NCI-H446 treated with DMSO at 0.1 percent for 48 hours (cell line): Measurements from ENCODE around the gene RELCH.
"Not testable (repeated sequence)": the region's sequence is repeated elsewhere in the genome, so short reads cannot be mapped to it uniquely, and the experiment has no call there.

ENCODE experiments used
- DNase-seq: peaks from one replicate; lab custom pipeline; 2025; lab: John Stamatoyannopoulos, UW

Gene RELCH

GRCh38 chr18:62186774-62187542 is at the start of gene RELCH, which contains the start of gene PIGN:
RELCH (plus strand) TSS chr18:62187255; CDS start chr18:62187506, 251 bp downstream.
PIGN (minus strand) TSS chr18:62187056; CDS start chr18:62161353, 25,703 bp downstream.
- peak; percentile 93 for DNase-seq

DNA sequence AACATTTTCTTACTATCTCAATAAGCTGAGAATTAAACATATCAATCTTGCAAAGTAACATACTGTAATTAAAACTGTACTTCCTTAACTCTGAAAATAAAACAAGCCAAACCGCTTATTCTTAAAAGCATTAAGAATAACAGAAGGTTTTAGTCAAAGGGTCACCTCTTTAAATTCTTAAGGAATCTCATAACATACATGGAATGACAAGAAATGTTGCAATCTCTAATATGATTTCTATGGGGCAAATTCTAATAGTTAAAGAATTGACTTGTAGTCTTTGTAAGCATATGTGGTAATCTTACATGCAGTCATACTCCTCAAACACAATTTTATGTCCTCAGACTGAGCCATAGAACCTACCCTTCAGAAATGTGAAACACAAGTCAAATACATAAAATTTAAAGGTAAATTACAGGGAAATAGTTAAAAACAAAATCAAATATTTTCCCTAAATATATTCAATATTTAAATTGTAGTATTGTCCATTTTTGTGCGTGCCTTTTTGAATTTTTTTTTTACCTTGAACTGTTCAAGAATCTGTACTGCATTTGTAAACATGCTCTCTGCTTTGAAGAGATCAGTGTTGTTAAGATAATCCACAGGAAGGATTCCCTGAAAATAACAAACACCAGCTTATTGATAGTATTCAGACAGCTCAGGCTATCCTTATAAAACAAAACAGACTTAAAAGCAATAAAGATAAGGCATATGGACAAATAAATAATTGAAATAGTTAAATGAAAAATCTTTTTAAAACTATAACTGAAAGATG is 48.4 kb upstream of the RELCH start:
- no peak for DNase-seq

DNA sequence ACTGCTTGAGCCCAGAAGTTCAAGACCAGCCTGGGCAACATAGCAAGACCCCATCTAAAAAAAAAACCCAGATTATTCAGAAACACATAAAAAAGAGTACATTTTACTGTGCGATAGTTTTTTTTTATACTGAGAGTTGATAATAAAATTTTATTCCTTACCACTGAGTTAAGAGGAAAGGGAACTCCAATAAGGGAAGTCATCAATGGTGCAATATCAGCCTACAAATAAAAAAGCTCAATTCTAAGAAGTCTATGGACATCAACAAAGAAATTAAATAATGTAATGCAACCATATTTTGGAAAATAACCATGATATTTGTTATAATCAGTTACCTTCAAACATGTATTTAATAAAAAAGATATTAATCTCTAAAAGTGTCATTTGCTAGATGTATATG is 46.8 kb upstream of the RELCH start:
- DNase-seq = no peak

- DNase-seq = no peak
Observed at GRCh38 chr18:62144338-62144737, 42.7 kb upstream of the RELCH start.

- no peak for DNase-seq
Observed at GRCh38 chr18:62151068-62151771, 35.8 kb upstream of the RELCH start.

GRCh38 chr18:62152844-62153243 is 34.2 kb upstream of the RELCH start:
- DNase-seq = no peak

- DNase-seq = no peak
Observed at GRCh38 chr18:62157843-62158242, 29.2 kb upstream of the RELCH start.

DNA sequence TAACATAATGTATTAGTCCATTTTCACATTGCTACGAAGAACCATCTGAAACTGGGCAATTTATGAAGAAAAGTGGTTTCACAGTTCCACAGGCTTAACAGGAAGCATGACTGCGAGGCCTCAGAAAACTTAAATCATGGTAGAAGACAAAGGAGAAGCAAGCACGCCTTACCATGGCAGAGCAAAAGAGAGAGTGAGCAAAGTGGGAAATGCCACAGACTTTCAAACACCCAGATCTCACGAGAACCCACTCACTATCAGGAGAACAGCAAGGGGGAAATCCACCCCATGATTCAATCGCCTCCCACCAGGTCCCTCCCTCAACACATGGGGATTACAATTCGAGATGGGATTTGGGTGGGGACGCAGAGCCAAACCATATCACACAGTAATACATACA is 22.7 kb upstream of the RELCH start:
- DNase-seq = no peak

DNA sequence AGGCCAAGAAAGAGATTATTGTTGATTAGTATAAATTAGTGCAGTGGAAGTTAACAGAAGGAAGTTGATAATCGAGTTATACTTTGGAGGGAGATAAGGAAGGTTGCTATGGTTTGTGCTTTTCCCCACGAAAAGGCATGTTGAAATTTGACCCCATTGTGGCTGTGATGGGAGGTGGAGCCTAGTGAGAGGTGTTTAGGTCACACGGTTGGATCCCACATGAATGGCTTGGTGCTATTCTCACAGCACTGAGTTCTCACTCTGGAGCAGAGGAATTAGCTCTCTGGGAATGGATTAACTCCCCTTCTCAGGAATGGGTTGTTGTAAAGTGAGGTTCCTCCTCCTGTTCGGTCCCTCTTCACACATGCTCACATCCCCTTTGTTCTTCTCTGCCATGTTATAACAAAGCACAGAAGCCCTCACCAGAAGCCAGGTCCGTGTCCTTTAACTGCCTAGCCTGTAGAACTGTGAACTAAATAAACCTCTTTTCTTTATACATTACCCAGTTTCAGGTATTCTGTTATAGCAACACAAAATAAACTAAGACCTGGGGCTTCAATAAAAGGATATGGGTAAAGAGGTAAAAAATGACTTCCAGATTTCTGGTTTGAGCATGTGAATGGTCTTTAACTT is 22.1 kb upstream of the RELCH start:
- no peak for DNase-seq

DNA sequence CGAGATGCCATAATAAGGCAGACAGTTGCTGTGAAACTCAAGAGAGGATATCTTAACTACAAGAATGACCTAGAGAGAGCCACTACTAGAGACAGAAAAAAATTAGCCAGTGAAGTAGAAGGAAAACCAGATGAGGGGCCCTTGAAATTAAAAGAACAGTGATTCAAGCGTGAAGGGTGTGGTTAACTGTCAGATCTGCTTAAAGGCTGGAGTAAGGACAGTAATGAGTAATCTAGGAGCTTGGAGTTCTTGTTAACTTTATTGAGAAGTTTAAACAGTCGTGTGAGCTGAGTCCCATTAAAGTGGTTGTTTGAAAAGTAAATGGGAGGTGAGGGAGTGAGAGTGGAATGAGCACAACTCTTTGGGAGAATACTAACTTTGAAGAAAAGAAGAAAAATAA is 21.5 kb upstream of the RELCH start:
- DNase-seq = no peak

- not testable (repeated sequence) for DNase-seq
Observed at GRCh38 chr18:62166524-62166923, 20.5 kb upstream of the RELCH start.

DNA sequence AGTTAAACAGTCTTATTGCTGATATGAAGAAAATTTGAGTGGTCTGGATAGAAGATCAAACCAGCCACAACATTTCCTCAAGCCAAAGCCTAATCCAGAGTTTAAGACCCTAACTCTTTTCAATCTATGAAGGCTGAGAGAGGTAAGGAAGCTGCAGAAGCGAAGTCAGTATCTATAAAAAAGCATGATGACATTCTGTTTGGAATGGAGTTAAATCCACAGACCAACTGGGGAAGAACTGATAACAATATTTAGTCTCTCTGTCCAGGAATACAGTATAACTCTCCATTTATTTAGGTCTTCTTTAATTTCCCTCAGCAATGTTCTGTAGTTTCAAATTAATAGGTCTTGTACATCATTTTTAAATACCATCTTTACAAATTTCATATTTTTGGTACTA is 16.2 kb upstream of the RELCH start:
- DNase-seq = no peak

DNA sequence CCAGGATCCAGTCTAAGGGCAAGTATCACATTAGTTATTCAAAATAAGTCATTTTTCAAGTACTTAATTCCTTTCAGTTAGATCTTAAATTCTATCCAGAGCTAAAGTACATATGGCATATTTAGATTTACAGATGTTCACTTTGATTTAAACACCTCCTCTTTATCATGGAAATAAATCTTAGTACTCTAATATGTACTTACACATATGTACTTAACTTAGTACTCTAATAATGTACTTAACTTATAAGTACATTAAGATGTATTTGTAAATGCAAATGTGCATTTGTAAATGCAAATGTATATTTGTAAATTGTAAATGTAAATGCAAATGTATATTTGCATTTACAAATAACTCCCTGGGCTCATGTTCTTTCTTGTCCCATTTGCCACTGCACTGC is 14.8 kb upstream of the RELCH start:
- no peak for DNase-seq

- DNase-seq = no peak
Observed at GRCh38 chr18:62175521-62175920, 11.5 kb upstream of the RELCH start.

- no peak for DNase-seq
Observed at GRCh38 chr18:62177271-62177670, 9.8 kb upstream of the RELCH start.

GRCh38 chr18:62179213-62179612 is 7.8 kb upstream of the RELCH start:
- DNase-seq = no peak

- DNase-seq = no peak
Observed at GRCh38 chr18:62182220-62182619, 4.8 kb upstream of the RELCH start.

GRCh38 chr18:62183578-62184195 is 3.4 kb upstream of the RELCH start:
- peak; percentile 10 for DNase-seq

DNA sequence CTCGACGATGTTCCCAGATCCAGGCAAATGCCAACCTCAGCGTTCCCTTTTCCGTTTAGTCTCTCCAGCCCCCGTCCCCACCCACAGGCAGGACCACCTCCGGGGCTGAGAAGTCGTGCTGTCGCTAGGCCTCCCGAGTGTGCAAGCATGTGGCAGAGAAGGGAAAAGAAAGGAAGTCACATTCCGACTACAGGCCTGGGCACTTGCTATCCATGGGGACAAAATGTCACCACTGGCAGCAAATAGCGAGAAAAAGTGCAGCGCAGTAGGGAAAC is 619 bp upstream of the RELCH start:
- DNase-seq = no peak

DNA sequence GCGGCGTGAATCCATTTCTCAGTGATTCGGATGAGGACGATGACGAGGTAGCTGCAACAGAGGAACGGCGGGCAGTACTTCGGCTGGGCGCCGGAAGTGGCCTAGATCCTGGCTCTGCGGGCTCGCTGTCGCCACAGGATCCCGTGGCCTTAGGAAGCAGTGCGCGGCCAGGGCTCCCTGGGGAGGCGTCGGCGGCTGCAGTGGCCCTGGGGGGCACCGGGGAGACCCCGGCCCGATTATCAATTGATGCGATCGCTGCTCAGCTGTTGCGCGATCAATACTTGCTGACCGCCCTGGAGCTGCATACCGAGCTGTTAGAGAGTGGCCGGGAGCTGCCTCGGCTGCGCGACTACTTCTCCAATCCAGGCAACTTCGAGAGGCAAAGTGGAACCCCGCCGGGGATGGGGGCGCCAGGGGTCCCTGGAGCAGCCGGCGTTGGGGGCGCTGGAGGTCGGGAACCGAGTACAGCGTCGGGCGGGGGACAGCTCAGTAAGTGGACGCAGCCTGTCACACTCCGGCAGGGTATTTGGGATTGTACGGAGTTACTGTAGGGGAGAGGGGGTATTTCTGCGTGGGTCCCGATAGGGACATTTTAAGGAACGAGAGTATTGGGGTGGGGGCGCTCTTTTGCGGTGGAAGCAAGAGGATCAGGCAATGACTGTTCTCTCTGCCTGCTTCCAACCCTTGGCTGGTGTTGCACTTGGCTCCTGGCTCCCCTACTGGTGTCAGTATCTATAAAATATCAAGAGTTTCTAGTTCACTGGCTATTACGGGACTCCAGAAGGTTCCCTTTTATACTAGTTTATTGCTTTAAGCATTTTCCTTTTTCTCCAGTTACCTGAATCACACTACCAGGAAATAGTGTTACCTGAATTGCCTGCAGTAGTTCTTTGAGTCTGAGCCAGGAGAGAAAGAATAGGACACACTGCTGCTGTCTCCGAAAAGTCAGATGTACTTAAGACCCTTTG is 772 bp downstream of the RELCH start:
- DNase-seq = peak; percentile 18

- no peak for DNase-seq
Observed at GRCh38 chr18:62189208-62189607, 2.2 kb downstream of the RELCH start.
